HepG2 (cell line): ENCODE results near the gene CLPTM1. TPM values are rescaled to one million over a fixed set of nuclear protein-coding genes. Genes with fewer than 3 reads are reported as not detected.

ENCODE experiments used
- ATAC-seq: fragments of 200-7000 bp; cut with Tn5 transposase; 3 replicates; pipeline ENCODE4 v1.9.1; 2020; ENCODE audit warnings: mild to moderate bottlenecking, moderate library complexity
- BruUV-seq: library from RNA; stranded (reverse); fragments of 400-500 nt; replicated peaks from 2 replicates; lab custom pipeline; 2021; lab: Mats Ljungman, UMichigan
- CTCF ChIA-PET: fragments of 300-600 bp; formaldehyde crosslinking; extraction: SDS; loops from one replicate; lab custom pipeline; 2021; ENCODE audit warnings: low total read pairs, inconsistent platforms, low intra/inter-chr PET ratio; lab: Yijun Ruan, JAX
- POLR2A ChIA-PET: fragments of 350-600 bp; sonication (Branson Sonifier 250); formaldehyde crosslinking; loops from one replicate; lab custom pipeline; 2020; ENCODE audit warnings: antibody characterized with exemption, inconsistent platforms; lab: Yijun Ruan, JAX
- DNase-seq: peaks from one replicate; pipeline ENCODE4 v3.0.0-alpha.2; 2015; ENCODE audit warnings: low spot score
- FAIRE-seq: peaks from 3 replicates; lab custom pipeline; 2011; peaks lifted over from hg19 to GRCh38; lab: Jason Lieb, UNC
- H2AFZ ChIP-seq: one replicate; pipeline ENCODE4 v1.6.1; 2011; ENCODE audit warnings: low read length, inconsistent platforms
- H3K27ac ChIP-seq: fragments of 300-600 bp; 3 replicates; pipeline ENCODE4 v1.8.0; 2011; ENCODE audit warnings: mixed run types, mild to moderate bottlenecking, mixed read lengths, low read length, inconsistent platforms; ENCODE audit not compliant: insufficient read depth; ENCODE audit errors: extremely low read length
- H3K27me3 ChIP-seq, 2 experiments: fragments of 200-600 bp in 1 of 2; 2 replicates in 1 of 2; 3 replicates in 1 of 2; pipeline versions ENCODE4 v1.6.0 to v1.8.0; 2011; ENCODE audit warnings: low read length in 2 of 2, mild to moderate bottlenecking in 2 of 2, moderate library complexity in 2 of 2, inconsistent platforms in 1 of 2; ENCODE audit not compliant: insufficient read depth in 2 of 2, control insufficient read depth in 1 of 2
- H3K36me3 ChIP-seq, 2 experiments: fragments of 200-600 bp in 1 of 2; replicated peaks in 1 of 2; 2 replicates in 1 of 2; 3 replicates in 1 of 2; pipeline versions ENCODE4 v1.5.1 to v1.8.0; 2011; ENCODE audit warnings: low read length in 2 of 2, inconsistent platforms in 1 of 2; ENCODE audit not compliant: insufficient read depth in 2 of 2, control insufficient read depth in 1 of 2
- H3K4me1 ChIP-seq: 2 replicates; pipeline ENCODE4 v1.5.1; 2012; ENCODE audit warnings: low read length, inconsistent platforms; ENCODE audit not compliant: insufficient read depth
- H3K4me2 ChIP-seq: 2 replicates; pipeline ENCODE4 v1.6.0; 2011; ENCODE audit warnings: low read depth, low read length, inconsistent platforms
- H3K4me3 ChIP-seq, 3 experiments: fragments of 200-600 bp in 1 of 3; sonication (generic), shearing (Covaris generic) in 1 of 3; replicated peaks in 1 of 3; 2 replicates each; pipeline ENCODE4 v1.5.1; 2011 to 2016; ENCODE audit warnings: low read length in 3 of 3, inconsistent platforms in 2 of 3, low read depth in 2 of 3, mild to moderate bottlenecking in 2 of 3, control low read depth in 1 of 3, mixed read lengths in 1 of 3; ENCODE audit not compliant: insufficient read depth in 1 of 3
- H3K79me2 ChIP-seq: one replicate; pipeline ENCODE4 v1.6.1; 2011; ENCODE audit warnings: low read length, inconsistent platforms; ENCODE audit not compliant: insufficient read depth
- H3K9ac ChIP-seq: 2 replicates; pipeline ENCODE4 v1.6.0; 2011; ENCODE audit warnings: mild to moderate bottlenecking, low read depth, low read length, inconsistent platforms; ENCODE audit not compliant: insufficient read depth
- H3K9me3 ChIP-seq: 2 replicates; pipeline ENCODE4 v1.5.1; 2012; ENCODE audit warnings: mild to moderate bottlenecking, low read length
- H4K20me1 ChIP-seq: 2 replicates; pipeline ENCODE4 v1.6.0; 2011; ENCODE audit warnings: inconsistent platforms, mild to moderate bottlenecking, low read length, moderate library complexity; ENCODE audit not compliant: insufficient read depth
- ATM ChIP-seq: fragments of 450-650 bp; IDR thresholded peaks from 2 replicates; pipeline ENCODE4 v1.7.1; 2017; ENCODE audit warnings: mild to moderate bottlenecking, borderline replicate concordance
- EED ChIP-seq: sonication (generic); formaldehyde crosslinking; IDR thresholded peaks from 2 replicates; pipeline ENCODE4 v1.5.0; 2020; ENCODE audit warnings: mild to moderate bottlenecking, missing genetic modification reagents
- EZH2 ChIP-seq: conservative IDR thresholded peaks from 2 replicates; pipeline ENCODE4 v1.6.1; 2012; ENCODE audit warnings: mild to moderate bottlenecking, low read depth, low read length, moderate library complexity
- GRHL1 ChIP-seq: sonication (generic); formaldehyde crosslinking; conservative IDR thresholded peaks from 2 replicates; pipeline ENCODE4 v1.8.0; 2022; ENCODE audit warnings: missing genetic modification reagents
- IRF2 ChIP-seq: IDR thresholded peaks from 2 replicates; pipeline ENCODE4 v1.6.1; 2018; ENCODE audit warnings: missing genetic modification reagents, missing compliant biosample characterization
- KAT7 ChIP-seq: IDR thresholded peaks from 2 replicates; pipeline ENCODE4 v1.6.1; 2018; ENCODE audit warnings: borderline replicate concordance, missing compliant biosample characterization
- MED1 ChIP-seq: sonication (generic); formaldehyde crosslinking; IDR thresholded peaks from 2 replicates; pipeline ENCODE4 v1.4.0; 2020; ENCODE audit warnings: missing genetic modification reagents
- MIXL1 ChIP-seq: IDR thresholded peaks from 2 replicates; pipeline ENCODE4 v1.6.1; 2016
- NFYC ChIP-seq: IDR thresholded peaks from 2 replicates; pipeline ENCODE4 v1.6.1; 2016; ENCODE audit warnings: missing genetic modification reagents, missing compliant biosample characterization
- RBAK ChIP-seq: sonication (generic); formaldehyde crosslinking; IDR thresholded peaks from 2 replicates; pipeline ENCODE4 v1.5.1; 2020; ENCODE audit warnings: mild to moderate bottlenecking, missing genetic modification reagents
- SETDB1 ChIP-seq: sonication (generic); formaldehyde crosslinking; IDR thresholded peaks from 2 replicates; pipeline ENCODE4 v1.5.1; 2020; ENCODE audit warnings: missing genetic modification reagents, mild to moderate bottlenecking, borderline replicate concordance
- SOX5 ChIP-seq: IDR thresholded peaks from 2 replicates; pipeline ENCODE4 v1.6.1; 2016; ENCODE audit warnings: borderline replicate concordance
- SP5 ChIP-seq: IDR thresholded peaks from 2 replicates; pipeline ENCODE4 v1.6.1; 2016; ENCODE audit warnings: low read depth, borderline replicate concordance
- TGIF2 ChIP-seq: IDR thresholded peaks from 2 replicates; pipeline ENCODE4 v1.6.1; 2016; ENCODE audit warnings: control low read depth, missing compliant biosample characterization
- YEATS2 ChIP-seq: sonication (generic); formaldehyde crosslinking; IDR thresholded peaks from 2 replicates; pipeline ENCODE4 v1.4.0; 2020; ENCODE audit warnings: missing genetic modification reagents, borderline replicate concordance
- ZBTB38 ChIP-seq: sonication (generic); formaldehyde crosslinking; IDR thresholded peaks from 2 replicates; pipeline ENCODE4 v1.5.1; 2020; ENCODE audit warnings: mild to moderate bottlenecking, missing genetic modification reagents
- ZBTB42 ChIP-seq: sonication (generic); formaldehyde crosslinking; IDR thresholded peaks from 2 replicates; pipeline ENCODE4 v1.5.0; 2020; ENCODE audit warnings: mild to moderate bottlenecking, missing genetic modification reagents
- ZBTB7A ChIP-seq: sonication (generic); formaldehyde crosslinking; IDR thresholded peaks from 2 replicates; pipeline ENCODE4 v1.8.0; 2022; ENCODE audit warnings: mild to moderate bottlenecking, missing genetic modification reagents
- ZC3H13 ChIP-seq: sonication (generic); formaldehyde crosslinking; IDR thresholded peaks from 2 replicates; pipeline ENCODE4 v1.8.1; 2023; ENCODE audit warnings: mild to moderate bottlenecking, missing genetic modification reagents, moderate library complexity
- ZNF737 ChIP-seq: sonication (generic); formaldehyde crosslinking; IDR thresholded peaks from 2 replicates; pipeline ENCODE4 v1.5.0; 2020; ENCODE audit warnings: missing genetic modification reagents, mild to moderate bottlenecking, borderline replicate concordance
- ZNF772 ChIP-seq: sonication (generic); formaldehyde crosslinking; IDR thresholded peaks from 2 replicates; pipeline ENCODE4 v1.5.0; 2020; ENCODE audit warnings: mild to moderate bottlenecking, missing genetic modification reagents
- ZNF792 ChIP-seq: IDR thresholded peaks from 2 replicates; pipeline ENCODE4 v1.6.1; 2016
- WGBS: methylation state at CpG from one replicate; pipeline ENCODE4 v1.1.6; 2017; ENCODE audit warnings: low lambda C conversion rate; 5-methylcytosine and 5-hydroxymethylcytosine counted together
- in situ Hi-C: cut with HindIII; loops from 2 replicates; pipeline ENCODE4 v1.10.0; 2017; ENCODE audit warnings: low pct_unique_long_range_greater_than_20kb; ENCODE audit not compliant: extremely low pct_ligation_motif_present
- intact Hi-C: fragments of 100-400 bp; cut with micrococcal nuclease; formaldehyde crosslinking; loops from one replicate; pipeline ENCODE4 v1.10.0; 2022; ENCODE audit not compliant: unreplicated experiment
- polyA plus RNA-seq, 8 experiments: library from polyadenylated mRNA; depleted of rRNA in 3 of 8; stranded (reverse) in 7 of 8; unstranded in 1 of 8; fragments of >200 nt; fragmentation: Illumina TruSeq in 4 of 8; extraction: Trizol in 4 of 8; gene quantifications; 2 replicates each; pipeline versions ENCODE4 v1.2.1 to v1.2.3, GENCODE V29; 2011 to 2016; ENCODE audit warnings: low read depth in 4 of 8, missing spikeins in 1 of 8, mixed read lengths in 1 of 8; ENCODE audit not compliant: insufficient read depth in 1 of 8
- total RNA-seq, 5 experiments: library from RNA; depleted of rRNA; stranded (reverse); fragments of >200 nt; fragmentation: Illumina TruSeq; extraction: Trizol; gene quantifications; 2 replicates each; pipeline ENCODE4 v1.2.3, GENCODE V29; 2016; ENCODE audit warnings: low read depth in 1 of 5
- TF ChIP-seq, protein P1 (sequence below): sonication (generic); formaldehyde crosslinking; IDR thresholded peaks from 2 replicates; pipeline ENCODE4 v1.8.0; 2022; ENCODE audit warnings: missing genetic modification reagents, mild to moderate bottlenecking, moderate library complexity, borderline replicate concordance

CLPTM1 gene
- total and polyA plus RNA-seq, 2 of the 13 experiments (the other 11 are each of a cell fraction or from before 2014, with no cell fraction given): 34.9 to 42.8 TPM

GRCh38 chr19:44939668-44940067, 15.5 kb upstream of the CLPTM1 start (continued):
- TF ChIP-seq EED (CRISPR knock-in tag): no peak
- no peak for TF ChIP-seq ATM
- TF ChIP-seq ZBTB7A (CRISPR knock-in tag): no peak
- TF ChIP-seq MED1 (CRISPR knock-in tag): peak; percentile 73; the same call in 1 of the 2 replicates
- TF ChIP-seq ZNF772: no peak
- no peak for TF ChIP-seq ZC3H13
- TF ChIP-seq NFYC (CRISPR knock-in tag): no peak
- peak; percentile 49; the same call in 1 of the 2 replicates for TF ChIP-seq MIXL1 (CRISPR knock-in tag)
- TF ChIP-seq, all 625 proteins: peak for 59

- no peaks in the 10 kb centered on the region; a peak in 1 of 5 replicates for H3K27me3 ChIP-seq
- ATAC-seq: no peak
- no peak for DNase-seq
- CTCF ChIA-PET: interaction anchor here (0.8 kb wide), 1 partner anchor 31 kb away, joined by 4 read pairs; no protein-coding TSS in a partner anchor
- peaks cover 13% of the 10 kb centered on the region for H3K79me2 ChIP-seq
- H3K4me2 ChIP-seq: no peak within 1 kb of the TSS
- no TSS peak for BruUV-seq
- H3K27ac ChIP-seq: peak within 1 kb of the TSS; percentile 7
- no peak for FAIRE-seq
- no peak within 1 kb of the TSS for H3K4me3 ChIP-seq
- POLR2A ChIA-PET: no interaction called here
- 90% methylated on average over 9 of the region's 14 CpGs for WGBS
- no peaks in the 10 kb centered on the region for H3K36me3 ChIP-seq
- in situ Hi-C loops: no loop called here
- intact Hi-C loops: no loop called here
- no peaks in the 10 kb centered on the region for H3K9me3 ChIP-seq
- peaks cover 77% of the 10 kb centered on the region for H3K4me1 ChIP-seq
- no peaks in the 10 kb centered on the region for H4K20me1 ChIP-seq
- H2AFZ ChIP-seq: no peak within 1 kb of the TSS
- peak within 1 kb of the TSS; percentile 22; the same call in 1 of the 2 replicates for H3K9ac ChIP-seq
- TF ChIP-seq SOX5 (no peak), SETDB1 (CRISPR knock-in tag) (no peak), EZH2 (no peak), ZBTB38 (CRISPR knock-in tag) (peak; percentile 84), ZNF737 (no peak), GRHL1 (CRISPR knock-in tag) (no peak), KAT7 (CRISPR knock-in tag) (no peak), TGIF2 (CRISPR knock-in tag) (no peak), IRF2 (CRISPR knock-in tag) (no peak), ZNF792 (CRISPR knock-in tag) (no peak), ZBTB42 (no peak), YEATS2 (CRISPR knock-in tag) (no peak), SP5 (no peak), RBAK (CRISPR knock-in tag) (no peak)
- TF ChIP-seq, protein P1, sequence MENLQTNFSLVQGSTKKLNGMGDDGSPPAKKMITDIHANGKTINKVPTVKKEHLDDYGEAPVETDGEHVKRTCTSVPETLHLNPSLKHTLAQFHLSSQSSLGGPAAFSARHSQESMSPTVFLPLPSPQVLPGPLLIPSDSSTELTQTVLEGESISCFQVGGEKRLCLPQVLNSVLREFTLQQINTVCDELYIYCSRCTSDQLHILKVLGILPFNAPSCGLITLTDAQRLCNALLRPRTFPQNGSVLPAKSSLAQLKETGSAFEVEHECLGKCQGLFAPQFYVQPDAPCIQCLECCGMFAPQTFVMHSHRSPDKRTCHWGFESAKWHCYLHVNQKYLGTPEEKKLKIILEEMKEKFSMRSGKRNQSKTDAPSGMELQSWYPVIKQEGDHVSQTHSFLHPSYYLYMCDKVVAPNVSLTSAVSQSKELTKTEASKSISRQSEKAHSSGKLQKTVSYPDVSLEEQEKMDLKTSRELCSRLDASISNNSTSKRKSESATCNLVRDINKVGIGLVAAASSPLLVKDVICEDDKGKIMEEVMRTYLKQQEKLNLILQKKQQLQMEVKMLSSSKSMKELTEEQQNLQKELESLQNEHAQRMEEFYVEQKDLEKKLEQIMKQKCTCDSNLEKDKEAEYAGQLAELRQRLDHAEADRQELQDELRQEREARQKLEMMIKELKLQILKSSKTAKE (CRISPR knock-in tag): 0 out of 2 replicates have a peak, but pooled peaks have one; percentile 20
These were observed 13.1 kb upstream of the CLPTM1 start, which contains the start of gene APOC4 for GRCh38 chr19:44942067-44942571. Gene APOC4 (plus strand): TSS chr19:44942237. CDS start chr19:44942278, 41 bp downstream.
